ENCODE data around the gene PKNOX2. TPM values are rescaled to one million over a fixed set of nuclear protein-coding genes. Genes with fewer than 3 reads are reported as not detected.

Gene PKNOX2
- total and polyA plus RNA-seq, 4 donors = 3.1 to 10.6 (median 7.9) TPM

DNA sequence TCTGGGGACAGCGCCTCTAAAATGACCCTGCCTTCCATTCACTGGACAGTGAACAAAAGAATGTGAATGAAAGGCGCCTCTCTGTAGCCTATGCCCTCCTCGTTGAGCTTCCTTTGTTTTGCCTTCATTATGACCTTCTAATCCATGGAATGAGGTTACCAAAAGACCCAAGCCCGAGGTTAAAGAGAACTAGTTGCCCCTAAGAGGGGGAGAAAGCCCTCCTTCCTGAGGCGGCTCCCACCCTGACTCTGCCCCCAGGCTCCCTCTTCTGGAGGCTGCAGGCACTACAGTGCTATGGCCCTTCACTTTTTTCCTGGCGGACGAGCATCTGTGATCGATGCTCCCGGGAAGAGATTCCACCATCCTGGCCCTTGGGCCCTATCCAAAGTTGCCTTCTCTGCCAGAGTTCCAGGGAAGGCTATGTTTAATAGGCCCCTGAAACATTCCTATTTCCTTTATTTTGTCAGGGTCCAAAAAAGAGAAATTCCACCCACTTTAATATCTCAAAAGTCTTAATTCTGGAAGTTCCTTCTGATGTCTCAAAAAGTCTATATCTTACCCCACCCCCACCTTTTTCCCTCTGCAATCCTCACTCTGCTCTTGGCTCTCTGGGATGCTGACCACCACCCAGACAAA lies 184.2 kb downstream of the PKNOX2 start:
- no peaks in the 10 kb centered on the region for H3K27me3 ChIP-seq (ENCODE audit: control insufficient read depth in 3 of 3, insufficient read depth in 3 of 3, low read length in 2 of 3)
- H3K36me3 ChIP-seq (ENCODE audit: control insufficient read depth in 4 of 4, insufficient read depth in 4 of 4, low read length in 4 of 4) = no peaks in the 10 kb centered on the region
- ATAC-seq (ENCODE audit: insufficient read depth, low FRiP score) (no peak), DNase-seq (peak; percentile 68 to 77 (median 72))
- no peaks in the 10 kb centered on the region for H3K9me3 ChIP-seq (ENCODE audit: control insufficient read depth in 4 of 4, insufficient read depth in 3 of 4, low read length in 3 of 4)
- no peak overlapping the region for H3K9ac ChIP-seq (ENCODE audit: insufficient read depth in 1 of 2, low read length in 2 of 2)
- WGBS, 2 donors = 22 to 24% methylated on average over 9 of the region's 9 CpGs
- peaks cover 0 to 20% (median 5%) of the 10 kb centered on the region in 5 donors for H3K4me1 ChIP-seq (ENCODE audit: control insufficient read depth in 5 of 5, insufficient read depth in 5 of 5, low read length in 5 of 5)
- H3K27ac ChIP-seq (ENCODE audit: low read depth in 1 of 2, low read length in 1 of 2) = no peak overlapping the region
- TF ChIP-seq, protein P1, sequence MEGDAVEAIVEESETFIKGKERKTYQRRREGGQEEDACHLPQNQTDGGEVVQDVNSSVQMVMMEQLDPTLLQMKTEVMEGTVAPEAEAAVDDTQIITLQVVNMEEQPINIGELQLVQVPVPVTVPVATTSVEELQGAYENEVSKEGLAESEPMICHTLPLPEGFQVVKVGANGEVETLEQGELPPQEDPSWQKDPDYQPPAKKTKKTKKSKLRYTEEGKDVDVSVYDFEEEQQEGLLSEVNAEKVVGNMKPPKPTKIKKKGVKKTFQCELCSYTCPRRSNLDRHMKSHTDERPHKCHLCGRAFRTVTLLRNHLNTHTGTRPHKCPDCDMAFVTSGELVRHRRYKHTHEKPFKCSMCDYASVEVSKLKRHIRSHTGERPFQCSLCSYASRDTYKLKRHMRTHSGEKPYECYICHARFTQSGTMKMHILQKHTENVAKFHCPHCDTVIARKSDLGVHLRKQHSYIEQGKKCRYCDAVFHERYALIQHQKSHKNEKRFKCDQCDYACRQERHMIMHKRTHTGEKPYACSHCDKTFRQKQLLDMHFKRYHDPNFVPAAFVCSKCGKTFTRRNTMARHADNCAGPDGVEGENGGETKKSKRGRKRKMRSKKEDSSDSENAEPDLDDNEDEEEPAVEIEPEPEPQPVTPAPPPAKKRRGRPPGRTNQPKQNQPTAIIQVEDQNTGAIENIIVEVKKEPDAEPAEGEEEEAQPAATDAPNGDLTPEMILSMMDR (IDR thresholded peaks at IDR 0.05; ENCODE audit: control extremely low read depth, extremely low read depth) = peak; percentile 37
- no peak overlapping the region for H3K4me3 ChIP-seq

DNA sequence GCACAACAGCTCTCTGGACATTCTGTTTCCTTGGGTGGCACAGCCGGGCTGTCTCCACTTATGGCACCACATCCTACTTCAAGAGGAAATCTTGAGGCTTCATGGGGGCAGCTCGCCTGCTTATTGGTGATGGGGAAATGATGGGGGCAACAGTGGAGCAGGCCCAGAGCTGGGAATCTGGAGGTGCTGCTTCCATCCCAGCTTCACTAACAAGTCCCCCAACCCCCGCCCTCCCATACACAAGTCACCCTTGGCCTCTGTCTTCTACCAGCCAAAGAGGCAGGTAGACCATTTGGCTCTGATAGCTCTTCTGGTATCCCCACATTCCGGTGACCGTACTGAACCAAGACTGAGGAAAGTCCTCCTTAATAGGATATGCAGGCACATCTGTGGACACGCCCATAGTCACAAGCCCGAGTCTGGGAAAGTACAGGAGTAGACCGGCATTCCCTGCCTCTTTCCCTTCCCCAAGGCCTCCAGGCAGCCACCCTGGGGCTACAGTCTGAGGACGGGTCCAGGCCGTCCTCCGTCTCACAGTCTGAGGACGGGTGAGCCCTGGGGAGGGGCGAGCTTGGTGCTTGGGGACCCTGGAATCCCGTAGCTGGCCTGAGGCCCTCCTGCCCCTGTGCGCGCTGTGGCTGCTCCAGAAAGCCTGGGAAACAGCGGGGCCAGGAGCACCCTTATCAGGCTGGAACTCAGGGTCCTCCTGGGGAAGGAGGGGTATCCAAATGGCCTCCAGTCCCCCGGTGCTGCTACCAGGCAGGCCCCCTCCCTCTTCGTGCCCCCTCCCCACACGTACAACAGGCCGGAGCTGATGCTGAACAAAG lies 185.9 kb downstream of the PKNOX2 start:
- Histone ChIP-seq H3K9me3 (ENCODE audit: control insufficient read depth in 4 of 4, insufficient read depth in 3 of 4, low read length in 3 of 4) (no peaks in the 10 kb centered on the region), H3K9ac (ENCODE audit: insufficient read depth in 1 of 2, low read length in 2 of 2) (no peak overlapping the region), H3K36me3 (ENCODE audit: control insufficient read depth in 4 of 4, insufficient read depth in 4 of 4, low read length in 4 of 4) (peaks cover 0 to 4% (median 0%) of the 10 kb centered on the region in 4 donors), H3K27me3 (ENCODE audit: control insufficient read depth in 3 of 3, insufficient read depth in 3 of 3, low read length in 2 of 3) (no peaks in the 10 kb centered on the region), H3K27ac (ENCODE audit: low read depth in 1 of 2, low read length in 1 of 2) (no peak overlapping the region), H3K4me3 (no peak overlapping the region), H3K4me1 (ENCODE audit: control insufficient read depth in 5 of 5, insufficient read depth in 5 of 5, low read length in 5 of 5) (peaks cover 0 to 17% (median 2%) of the 10 kb centered on the region in 5 donors)
- ATAC-seq (ENCODE audit: insufficient read depth, low FRiP score) = no peak
- DNase-seq = no peak
- TF ChIP-seq, protein P1 (IDR thresholded peaks at IDR 0.05; ENCODE audit: control extremely low read depth, extremely low read depth) = no peak
- WGBS, 2 donors = 88 to 90% methylated on average over 21 of the region's 21 CpGs

GRCh38 chr11:125351033-125351867 lies 186.7 kb downstream of the PKNOX2 start:
- H3K9ac ChIP-seq (ENCODE audit: insufficient read depth in 1 of 2, low read length in 2 of 2) = no peak overlapping the region
- no peaks in the 10 kb centered on the region for H3K9me3 ChIP-seq (ENCODE audit: control insufficient read depth in 4 of 4, insufficient read depth in 3 of 4, low read length in 3 of 4)
- H3K27ac ChIP-seq (ENCODE audit: low read depth in 1 of 2, low read length in 1 of 2) = no peak overlapping the region
- H3K27me3 ChIP-seq (ENCODE audit: control insufficient read depth in 3 of 3, insufficient read depth in 3 of 3, low read length in 2 of 3) = no peaks in the 10 kb centered on the region
- DNase-seq = no peak
- 79 to 81% methylated on average over 32 of the region's 32 CpGs for WGBS, 2 donors
- TF ChIP-seq, protein P1 (IDR thresholded peaks at IDR 0.05; ENCODE audit: control extremely low read depth, extremely low read depth) = no peak
- ATAC-seq (ENCODE audit: insufficient read depth, low FRiP score) = no peak
- no peak overlapping the region for H3K4me3 ChIP-seq
- H3K4me1 ChIP-seq (ENCODE audit: control insufficient read depth in 5 of 5, insufficient read depth in 5 of 5, low read length in 5 of 5) = peaks cover 0 to 15% (median 2%) of the 10 kb centered on the region in 5 donors
- peaks cover 0 to 4% (median 0%) of the 10 kb centered on the region in 4 donors for H3K36me3 ChIP-seq (ENCODE audit: control insufficient read depth in 4 of 4, insufficient read depth in 4 of 4, low read length in 4 of 4)

Measured in lung (tissue), 12 donors.